SK-N-MC (cell line): Measurements from ENCODE around the gene C16orf90.

ENCODE experiments used
- EZH2 ChIP-seq: fragments of 200-600 bp; sonication (generic); IDR thresholded peaks from one replicate; pipeline ENCODE4 v1.6.1; 2017; ENCODE audit warnings: antibody characterized with exemption
- POLR2AphosphoS5 ChIP-seq: IDR thresholded peaks from 2 replicates; pipeline ENCODE4 v1.6.1; 2012; ENCODE audit warnings: mild to moderate bottlenecking, low read depth, low read length, borderline replicate concordance

GRCh38 chr16:3465301-3465700 is 30.0 kb downstream of the C16orf90 start:
- TF ChIP-seq EZH2: no peak
- no peak for TF ChIP-seq POLR2AphosphoS5
